ENCODE measurements around the gene CHST9. TPM values are rescaled to one million over a fixed set of nuclear protein-coding genes. Genes with fewer than 3 reads are reported as not detected.

The CHST9 gene
- total and polyA plus RNA-seq, 2 of the 13 experiments (the other 11 are each of a cell fraction or from before 2014, with no cell fraction given): 3.2 to 9.6 TPM

GRCh38 chr18:27144672-27145071 lies 40.4 kb downstream of the CHST9 start:
- ATAC-seq: no peak
- no peaks in the 10 kb centered on the region for H3K79me2 ChIP-seq (ENCODE audit: insufficient read depth, low read length)

More at GRCh38 chr18:27144672-27145071, 40.4 kb downstream of the CHST9 start:
- H3K27me3 ChIP-seq (ENCODE audit: control insufficient read depth in 1 of 2, insufficient read depth in 2 of 2, low read length in 2 of 2): no peaks in the 10 kb centered on the region
- no peak overlapping the region for H3K4me2 ChIP-seq (ENCODE audit: low read depth, low read length)
- ChIA-PET CTCF (ENCODE audit: low intra/inter-chr PET ratio, low total read pairs) (no interaction called here), POLR2A (no interaction called here)
- in situ Hi-C loops (cut with HindIII; ENCODE audit: extremely low pct_ligation_motif_present, low pct_unique_long_range_greater_than_20kb): no loop called here
- BruUV-seq (replicated peaks): no TSS peak
- no peak overlapping the region for H3K27ac ChIP-seq (ENCODE audit: extremely low read length, insufficient read depth, low read length)
- H3K9me3 ChIP-seq (ENCODE audit: low read length): no peaks in the 10 kb centered on the region
- FAIRE-seq (no peak), DNase-seq (ENCODE audit: low spot score) (no peak)
- H2AFZ ChIP-seq (ENCODE audit: low read length): no peak overlapping the region
- H3K4me3 ChIP-seq (replicated peaks in 1 of 3; ENCODE audit: insufficient read depth in 1 of 3, low read depth in 2 of 3, low read length in 3 of 3): no peak overlapping the region
- no peaks in the 10 kb centered on the region for H4K20me1 ChIP-seq (ENCODE audit: insufficient read depth, low read length)
- H3K4me1 ChIP-seq (ENCODE audit: insufficient read depth, low read length): peaks cover 29% of the 10 kb centered on the region
- H3K36me3 ChIP-seq (replicated peaks in 1 of 2; ENCODE audit: control insufficient read depth in 1 of 2, insufficient read depth in 2 of 2, low read length in 2 of 2): no peaks in the 10 kb centered on the region
- TF ChIP-seq ZNF160 (CRISPR knock-in tag; IDR thresholded peaks at IDR 0.05): no peak
- no peak for TF ChIP-seq NR2F6 (IDR thresholded peaks at IDR 0.05)
- TF ChIP-seq NR2F6 (CRISPR knock-in tag; IDR thresholded peaks at IDR 0.05): no peak
- no peak for TF ChIP-seq ZMAT3 (CRISPR knock-in tag; conservative IDR thresholded peaks at IDR 0.05)
- TF ChIP-seq TFDP1 (CRISPR knock-in tag; IDR thresholded peaks at IDR 0.05; ENCODE audit: borderline replicate concordance): no peak
- TF ChIP-seq ZKSCAN1 (IDR thresholded peaks at IDR 0.05; ENCODE audit: low read length): no peak
- no peak for TF ChIP-seq ZNF672 (CRISPR knock-in tag; IDR thresholded peaks at IDR 0.05)
- TF ChIP-seq JUND (CRISPR knock-in tag; IDR thresholded peaks at IDR 0.05): no peak
- no peak for TF ChIP-seq PATZ1 (CRISPR knock-in tag; IDR thresholded peaks at IDR 0.05)
- no peak for TF ChIP-seq KDM3A (CRISPR knock-in tag; IDR thresholded peaks at IDR 0.05; ENCODE audit: low read depth)
- no peak for TF ChIP-seq HES4 (CRISPR knock-in tag; IDR thresholded peaks at IDR 0.05; ENCODE audit: borderline replicate concordance)
- no peak for TF ChIP-seq HDAC2 (CRISPR knock-in tag; IDR thresholded peaks at IDR 0.05)
- no peak for TF ChIP-seq PLRG1 (conservative IDR thresholded peaks at IDR 0.05)
- no peak for TF ChIP-seq ZSCAN20 (CRISPR knock-in tag; IDR thresholded peaks at IDR 0.05; ENCODE audit: borderline replicate concordance)
- no peak for TF ChIP-seq PHF8 (CRISPR knock-in tag; IDR thresholded peaks at IDR 0.05)
- no peak for TF ChIP-seq ZNF564 (CRISPR knock-in tag; IDR thresholded peaks at IDR 0.05)
- no peak for TF ChIP-seq EHMT2 (IDR thresholded peaks at IDR 0.05; ENCODE audit: borderline replicate concordance, low read depth, low read length)
- H3K9ac ChIP-seq (ENCODE audit: insufficient read depth, low read depth, low read length): no peak overlapping the region
- intact Hi-C loops (cut with micrococcal nuclease; ENCODE audit: unreplicated experiment): loop anchor here (5.0 kb wide), 1 partner anchor 102 kb away; no protein-coding TSS in a partner anchor
- 81% methylated on average over 3 of the region's 3 CpGs for WGBS (ENCODE audit: low lambda C conversion rate)
